ENCODE results near the gene SP3. TPM values are rescaled to one million over a fixed set of nuclear protein-coding genes. Genes with fewer than 3 reads are reported as not detected.

Gene SP3
- total RNA-seq, 3 donors from 2014 or later: 104 to 174 (median 134) TPM

DNA sequence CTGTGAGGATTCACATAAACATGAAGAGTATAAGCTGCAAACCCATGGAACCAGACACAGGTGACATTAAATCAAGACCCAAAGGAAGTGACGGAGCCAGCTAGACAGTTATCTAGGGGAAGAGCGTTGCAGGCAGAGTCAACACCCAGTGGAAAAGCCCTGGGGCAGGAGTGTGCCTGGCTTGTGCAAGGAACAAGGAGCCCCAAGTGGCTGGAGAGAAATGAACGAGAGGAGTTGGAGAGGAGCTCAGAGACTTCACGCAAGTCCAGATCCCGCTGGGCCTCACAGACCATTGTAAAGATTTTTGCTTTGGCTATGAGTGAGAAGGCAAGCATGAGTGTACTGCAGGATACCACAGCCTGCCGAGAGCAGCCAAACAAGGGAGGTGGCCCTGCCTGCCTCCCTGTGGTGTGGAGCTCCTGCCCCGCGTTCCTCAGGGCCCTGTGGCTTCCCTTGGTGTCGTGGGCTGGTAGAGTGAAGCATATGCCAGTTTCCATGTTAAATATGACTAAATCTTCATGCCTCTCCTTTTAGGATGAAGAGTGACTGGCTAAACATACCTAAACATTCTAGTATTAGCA lies 88.2 kb downstream of the SP3 start:
- TF ChIP-seq POLR2AphosphoS5 (IDR thresholded peaks at IDR 0.05) (no peak), POLR2A (IDR thresholded peaks at IDR 0.05) (no peak)
- TF ChIP-seq, protein P1, sequence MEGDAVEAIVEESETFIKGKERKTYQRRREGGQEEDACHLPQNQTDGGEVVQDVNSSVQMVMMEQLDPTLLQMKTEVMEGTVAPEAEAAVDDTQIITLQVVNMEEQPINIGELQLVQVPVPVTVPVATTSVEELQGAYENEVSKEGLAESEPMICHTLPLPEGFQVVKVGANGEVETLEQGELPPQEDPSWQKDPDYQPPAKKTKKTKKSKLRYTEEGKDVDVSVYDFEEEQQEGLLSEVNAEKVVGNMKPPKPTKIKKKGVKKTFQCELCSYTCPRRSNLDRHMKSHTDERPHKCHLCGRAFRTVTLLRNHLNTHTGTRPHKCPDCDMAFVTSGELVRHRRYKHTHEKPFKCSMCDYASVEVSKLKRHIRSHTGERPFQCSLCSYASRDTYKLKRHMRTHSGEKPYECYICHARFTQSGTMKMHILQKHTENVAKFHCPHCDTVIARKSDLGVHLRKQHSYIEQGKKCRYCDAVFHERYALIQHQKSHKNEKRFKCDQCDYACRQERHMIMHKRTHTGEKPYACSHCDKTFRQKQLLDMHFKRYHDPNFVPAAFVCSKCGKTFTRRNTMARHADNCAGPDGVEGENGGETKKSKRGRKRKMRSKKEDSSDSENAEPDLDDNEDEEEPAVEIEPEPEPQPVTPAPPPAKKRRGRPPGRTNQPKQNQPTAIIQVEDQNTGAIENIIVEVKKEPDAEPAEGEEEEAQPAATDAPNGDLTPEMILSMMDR (IDR thresholded peaks at IDR 0.05): no peak
- Histone ChIP-seq H3K4me3 (no peak overlapping the region), H3K36me3 (no peaks in the 10 kb centered on the region), H3K9me3 (no peaks in the 10 kb centered on the region), H3K27ac (no peak overlapping the region), H3K4me1 (no peaks in the 10 kb centered on the region), H3K27me3 (no peaks in the 10 kb centered on the region)
- no peak for DNase-seq (ENCODE audit: low spot score in 2 of 2)
- intact Hi-C loops (cut with DNase I; ENCODE audit: low total_unique reads): no loop called here

DNA sequence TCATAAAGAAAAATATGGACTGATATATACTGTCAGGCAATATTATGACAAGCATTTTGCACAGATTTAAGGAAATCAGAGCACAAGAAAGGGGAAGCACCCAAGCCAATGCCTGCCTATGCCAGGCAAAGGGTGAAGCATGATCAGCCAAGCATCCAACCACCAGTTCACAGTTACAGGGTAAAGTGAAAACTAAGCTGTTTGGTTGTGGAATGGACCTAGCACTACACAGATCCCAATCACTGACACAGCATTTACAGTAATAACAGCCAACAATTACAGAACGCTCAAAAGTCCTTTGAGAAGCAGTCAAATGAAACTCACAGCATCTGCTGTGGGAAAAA lies 90.3 kb downstream of the SP3 start:
- intact Hi-C loops (cut with DNase I; ENCODE audit: low total_unique reads): no loop called here
- Histone ChIP-seq H3K4me1 (no peaks in the 10 kb centered on the region), H3K4me3 (no peak overlapping the region), H3K9me3 (no peaks in the 10 kb centered on the region), H3K27ac (no peak overlapping the region), H3K36me3 (no peaks in the 10 kb centered on the region), H3K27me3 (no peaks in the 10 kb centered on the region)
- no peak for DNase-seq (ENCODE audit: low spot score in 2 of 2)
- TF ChIP-seq POLR2A (IDR thresholded peaks at IDR 0.05): no peak
- TF ChIP-seq, protein P1 (IDR thresholded peaks at IDR 0.05): no peak

DNA sequence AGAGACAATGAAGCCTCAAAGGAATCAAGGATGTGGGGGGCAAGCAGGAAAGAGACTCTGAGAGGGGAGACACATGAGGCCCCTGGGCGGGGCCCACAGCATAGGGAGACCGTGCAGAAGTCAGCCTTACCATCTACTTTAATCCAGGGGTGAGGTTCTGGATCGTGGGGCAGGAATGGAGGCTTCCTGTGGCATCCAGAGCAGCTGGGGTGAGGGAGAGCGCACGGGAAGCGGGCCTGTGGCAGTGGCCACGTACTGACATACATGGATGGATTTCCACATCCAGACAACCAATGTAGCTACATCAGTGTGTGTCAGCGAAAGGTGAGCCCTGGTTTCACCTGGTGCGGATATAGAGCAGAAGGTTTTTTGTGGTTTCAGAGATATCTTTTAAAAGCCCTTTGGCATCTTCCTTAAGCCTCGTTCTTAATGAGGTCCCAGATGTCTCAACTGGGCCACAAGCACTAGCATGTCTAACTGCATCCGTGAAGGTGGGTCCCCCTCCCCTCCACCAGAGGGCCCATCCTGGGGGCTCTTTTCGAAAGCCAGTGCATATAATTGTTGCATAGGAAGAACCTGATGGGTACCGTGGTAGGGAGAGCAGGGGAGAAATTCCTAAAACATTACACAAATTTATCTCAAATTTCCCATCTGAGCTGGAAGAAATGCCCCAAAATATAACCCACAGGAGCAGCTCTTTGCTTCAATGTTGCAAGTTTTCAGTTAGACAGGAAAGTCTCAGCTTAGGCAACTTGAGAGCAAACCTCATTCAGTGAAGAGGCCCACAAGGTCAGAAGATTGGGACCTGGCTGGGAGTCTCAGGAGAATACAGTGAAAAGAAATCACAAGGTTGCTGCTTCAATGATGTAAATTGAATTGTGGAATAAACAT lies 90.9 kb downstream of the SP3 start:
- no peak for DNase-seq (ENCODE audit: low spot score in 2 of 2)
- Histone ChIP-seq H3K9me3 (no peaks in the 10 kb centered on the region), H3K4me3 (no peak overlapping the region), H3K4me1 (no peaks in the 10 kb centered on the region), H3K27ac (no peak overlapping the region), H3K36me3 (no peaks in the 10 kb centered on the region), H3K27me3 (no peaks in the 10 kb centered on the region)
- TF ChIP-seq POLR2AphosphoS5 (IDR thresholded peaks at IDR 0.05): no peak
- no peak for TF ChIP-seq POLR2A (IDR thresholded peaks at IDR 0.05)
- TF ChIP-seq, protein P1 (IDR thresholded peaks at IDR 0.05): no peak
- intact Hi-C loops (cut with DNase I; ENCODE audit: low total_unique reads): no loop called here

DNA sequence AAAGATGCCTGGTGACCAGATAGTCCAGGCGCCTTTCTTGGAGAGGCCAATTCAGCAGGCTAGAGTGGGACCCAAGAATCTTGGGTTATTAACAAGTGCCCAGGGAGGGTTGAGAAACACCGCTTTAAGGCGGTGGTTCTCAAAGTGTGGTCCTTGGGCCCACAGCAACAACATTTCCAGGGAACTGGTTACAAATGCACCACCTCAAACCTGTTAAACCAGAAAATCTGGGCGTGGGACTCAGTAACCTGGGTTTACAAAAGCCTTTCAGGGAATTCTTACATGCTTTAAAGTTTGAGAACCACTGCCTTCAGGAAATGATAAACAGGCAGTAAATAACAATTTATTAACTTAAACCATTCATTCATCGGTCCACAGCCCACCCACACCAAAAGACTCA lies 92.5 kb downstream of the SP3 start:
- no peak for DNase-seq (ENCODE audit: low spot score in 2 of 2)
- H3K27me3 ChIP-seq: no peaks in the 10 kb centered on the region
- H3K27ac ChIP-seq: no peak overlapping the region
- no peak overlapping the region for H3K4me3 ChIP-seq
- intact Hi-C loops (cut with DNase I; ENCODE audit: low total_unique reads): no loop called here
- TF ChIP-seq, protein P1 (IDR thresholded peaks at IDR 0.05): no peak
- TF ChIP-seq POLR2A (IDR thresholded peaks at IDR 0.05) (no peak), POLR2AphosphoS5 (IDR thresholded peaks at IDR 0.05) (no peak)
- no peaks in the 10 kb centered on the region for H3K4me1 ChIP-seq
- H3K9me3 ChIP-seq: no peaks in the 10 kb centered on the region
- no peaks in the 10 kb centered on the region for H3K36me3 ChIP-seq
